ENCODE measurements around the gene TBCK.

DNA sequence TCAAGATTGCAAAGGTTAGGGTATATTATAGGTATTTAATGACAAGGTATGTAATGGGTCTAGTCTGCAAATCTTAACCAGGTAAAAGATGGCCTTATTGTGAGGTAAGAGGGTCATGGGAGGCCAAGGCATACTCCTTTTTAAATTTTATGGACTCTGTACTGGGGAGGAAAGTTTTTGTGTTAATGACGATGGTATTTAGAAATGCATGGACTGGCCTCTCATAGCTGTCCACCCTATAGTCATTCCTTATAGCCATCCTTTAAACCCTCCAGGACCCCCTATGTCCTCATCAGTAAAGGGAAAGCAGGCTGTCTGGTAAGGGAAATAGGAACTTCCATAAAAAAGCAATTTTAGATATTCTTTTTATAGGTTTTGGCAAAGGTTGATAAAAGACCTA is 1.8 kb upstream of the TBCK start:
- TF ChIP-seq POLR2A (IDR thresholded peaks at IDR 0.05) (no peak), POLR2AphosphoS5 (IDR thresholded peaks at IDR 0.05; ENCODE audit: insufficient read depth in 1 of 2, low read depth in 1 of 2) (no peak)
- TF ChIP-seq, protein P1, sequence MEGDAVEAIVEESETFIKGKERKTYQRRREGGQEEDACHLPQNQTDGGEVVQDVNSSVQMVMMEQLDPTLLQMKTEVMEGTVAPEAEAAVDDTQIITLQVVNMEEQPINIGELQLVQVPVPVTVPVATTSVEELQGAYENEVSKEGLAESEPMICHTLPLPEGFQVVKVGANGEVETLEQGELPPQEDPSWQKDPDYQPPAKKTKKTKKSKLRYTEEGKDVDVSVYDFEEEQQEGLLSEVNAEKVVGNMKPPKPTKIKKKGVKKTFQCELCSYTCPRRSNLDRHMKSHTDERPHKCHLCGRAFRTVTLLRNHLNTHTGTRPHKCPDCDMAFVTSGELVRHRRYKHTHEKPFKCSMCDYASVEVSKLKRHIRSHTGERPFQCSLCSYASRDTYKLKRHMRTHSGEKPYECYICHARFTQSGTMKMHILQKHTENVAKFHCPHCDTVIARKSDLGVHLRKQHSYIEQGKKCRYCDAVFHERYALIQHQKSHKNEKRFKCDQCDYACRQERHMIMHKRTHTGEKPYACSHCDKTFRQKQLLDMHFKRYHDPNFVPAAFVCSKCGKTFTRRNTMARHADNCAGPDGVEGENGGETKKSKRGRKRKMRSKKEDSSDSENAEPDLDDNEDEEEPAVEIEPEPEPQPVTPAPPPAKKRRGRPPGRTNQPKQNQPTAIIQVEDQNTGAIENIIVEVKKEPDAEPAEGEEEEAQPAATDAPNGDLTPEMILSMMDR (IDR thresholded peaks at IDR 0.05): no peak
